ENCODE measurements around the gene CST11.
"Not testable (repeated sequence)": the region's sequence is repeated elsewhere in the genome, so short reads cannot be mapped to it uniquely, and the experiment has no call there.

The CST11 gene

GRCh38 chr20:23452776-23453175 lies at the start of gene CST11:
TSS of gene CST11 (minus strand) at chr20:23452876. CDS start at chr20:23452811, 65 bp downstream.
- DNase-seq = no peak

- no peak for DNase-seq
Observed at GRCh38 chr20:23501926-23502325, 49.2 kb upstream of the CST11 start.

- DNase-seq = no peak
Observed at GRCh38 chr20:23497536-23497935, 44.9 kb upstream of the CST11 start.

- no peak for DNase-seq
Observed at GRCh38 chr20:23493172-23493772, 40.6 kb upstream of the CST11 start.

- DNase-seq = no peak
Observed at GRCh38 chr20:23492292-23492691, 39.6 kb upstream of the CST11 start.

- no peak for DNase-seq
Observed at GRCh38 chr20:23490817-23491216, 38.1 kb upstream of the CST11 start, which contains the start of gene CST8. TSS of gene CST8 (plus strand) at chr20:23491117. CDS start at chr20:23491668, 551 bp downstream.

- no peak for DNase-seq
Observed at GRCh38 chr20:23488996-23489395, 36.3 kb upstream of the CST11 start.

- no peak for DNase-seq
Observed at GRCh38 chr20:23488470-23488869, 35.8 kb upstream of the CST11 start.

- DNase-seq = no peak
Observed at GRCh38 chr20:23484081-23484480, 31.4 kb upstream of the CST11 start.

- no peak for DNase-seq
Observed at GRCh38 chr20:23482138-23482537, 29.5 kb upstream of the CST11 start.

- DNase-seq = no peak
Observed at GRCh38 chr20:23479043-23479442, 26.4 kb upstream of the CST11 start.

GRCh38 chr20:23477223-23477622 lies 24.5 kb upstream of the CST11 start:
- DNase-seq = no peak

- no peak for DNase-seq
Observed at GRCh38 chr20:23476015-23476754, 23.5 kb upstream of the CST11 start.

- DNase-seq = no peak
Observed at GRCh38 chr20:23475395-23475794, 22.7 kb upstream of the CST11 start.

GRCh38 chr20:23473293-23473692 lies 20.6 kb upstream of the CST11 start:
- not testable (repeated sequence) for DNase-seq

- DNase-seq = not testable (repeated sequence)
Observed at GRCh38 chr20:23472306-23472705, 19.6 kb upstream of the CST11 start.

GRCh38 chr20:23466961-23467360 lies 14.3 kb upstream of the CST11 start:
- not testable (repeated sequence) for DNase-seq

GRCh38 chr20:23461180-23461579 lies 8.5 kb upstream of the CST11 start:
- no peak for DNase-seq

GRCh38 chr20:23459461-23460150 lies 6.9 kb upstream of the CST11 start:
- DNase-seq = no peak

- DNase-seq = no peak
Observed at GRCh38 chr20:23456873-23457272, 4.2 kb upstream of the CST11 start.

- no peak for DNase-seq
Observed at GRCh38 chr20:23456409-23456808, 3.7 kb upstream of the CST11 start.

GRCh38 chr20:23455639-23456038 lies 3.0 kb upstream of the CST11 start:
- no peak for DNase-seq

- DNase-seq = no peak
Observed at GRCh38 chr20:23454816-23455215, 2.1 kb upstream of the CST11 start.
